Measurements from ENCODE around the gene GPR137. TPM values are rescaled to one million over a fixed set of nuclear protein-coding genes. Genes with fewer than 3 reads are reported as not detected.
A peak's percentile ranks its signal among the peaks of the same experiment; 100 is the strongest.

Gene GPR137
- total and polyA plus RNA-seq, 10 of the 15 experiments (the other 5 are each of a cell fraction or from before 2014, with no cell fraction given): 0.37 to 29.2 (median 13.8) TPM

DNA sequence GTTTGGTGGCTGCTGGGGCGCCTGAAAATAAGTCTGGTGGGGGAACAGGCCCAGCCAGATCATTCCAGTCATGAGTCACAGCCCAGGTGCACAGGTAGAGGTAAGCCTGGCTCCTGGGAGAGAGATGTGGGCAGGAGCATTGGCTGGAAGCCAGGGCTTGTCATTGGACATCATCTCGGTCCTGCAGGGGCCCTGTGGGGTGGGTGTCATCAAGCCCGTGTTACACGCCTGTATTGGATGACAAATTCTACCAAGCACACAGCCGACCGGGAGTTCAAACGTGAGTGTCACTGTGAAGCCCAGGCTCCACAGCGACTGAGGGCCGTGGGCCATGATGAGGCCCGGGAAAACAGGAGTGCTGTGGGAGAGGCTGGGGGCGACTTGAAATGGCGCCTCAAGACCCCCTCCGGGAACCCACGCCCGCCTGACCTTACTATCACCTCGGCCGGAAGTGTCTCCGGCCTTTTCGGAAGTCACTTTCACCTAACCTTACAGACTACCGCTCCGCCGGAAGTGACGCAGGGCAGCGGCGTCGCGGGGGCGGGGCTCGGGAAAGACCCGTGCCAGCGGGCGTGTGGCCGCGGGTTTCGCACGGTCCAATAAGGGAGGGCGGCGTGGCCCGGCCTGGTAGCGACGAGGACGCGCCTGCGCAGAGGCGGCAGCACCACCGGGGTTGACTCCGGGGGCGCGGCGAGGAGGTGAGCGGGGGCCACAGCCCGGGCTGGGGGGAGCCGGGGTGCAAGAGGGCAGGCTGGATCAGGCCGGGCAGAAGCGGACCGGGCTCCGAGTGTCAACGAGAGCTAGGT is 45.0 kb upstream of the GPR137 start, which contains the start of gene FKBP2:
FKBP2 (plus strand) TSS at position 661 of the 806 bp plus-strand sequence. CDS start 1,293 bp downstream, outside the sequence.
- Histone ChIP-seq H3K79me2 (ENCODE audit: control insufficient read depth, insufficient read depth, low read length) (peaks cover 32% of the 10 kb centered on the region), H3K27me3 (replicated peaks in 1 of 2; ENCODE audit: control insufficient read depth in 2 of 2, insufficient read depth in 2 of 2, low read length in 1 of 2) (no peaks in the 10 kb centered on the region), H4K20me1 (ENCODE audit: control insufficient read depth, insufficient read depth) (no peaks in the 10 kb centered on the region), H3K9me3 (replicated peaks; ENCODE audit: control insufficient read depth, insufficient read depth, low read length) (no peaks in the 10 kb centered on the region), H3K27ac (ENCODE audit: control insufficient read depth, insufficient read depth) (peak within 1 kb of the TSS; percentile 92), H3K36me3 (ENCODE audit: control insufficient read depth in 2 of 2, insufficient read depth in 2 of 2, low read length in 1 of 2) (peaks cover 0 to 15% of the 10 kb centered on the region in 2 experiments; a peak in 2 of 4 replicates), H3K4me1 (ENCODE audit: control insufficient read depth, insufficient read depth, low read length) (peaks cover 41% of the 10 kb centered on the region), H3K9ac (ENCODE audit: control insufficient read depth, insufficient read depth, low read length) (peak within 1 kb of the TSS; percentile 87), H2AFZ (ENCODE audit: control insufficient read depth, low read depth, low read length) (peak within 1 kb of the TSS; percentile 82), H3K4me3 (peak within 1 kb of the TSS; percentile 89), H3K4me2 (ENCODE audit: control insufficient read depth, insufficient read depth) (peak within 1 kb of the TSS; percentile 90)
- in situ Hi-C loops (cut with MboI): loop anchor here (25.0 kb wide), 1 partner anchor 1622 kb away; the partner anchor contains the start of genes CFL1, EFEMP2 and MUS81
- POLR2A ChIA-PET: interaction anchor here (0.5 to 7.4 kb wide), 26 partner anchors 9 to 1569 kb away, joined by 3 to 77 read pairs (median 6); partner anchors contain the start of genes BAD, CATSPERZ, DNAJC4 and ESRRA
- BruUV-seq (replicated peaks): TSS peak; percentile 95
- DNase-seq (ENCODE audit: low read depth, low spot score) (peak; percentile 87), FAIRE-seq (peak; percentile 27), ATAC-seq (peak; percentile 70)
- CTCF ChIA-PET: interaction anchor here (0.6 to 6.2 kb wide), 12 partner anchors 10 to 77 kb away, joined by 3 to 31 read pairs (median 4); partner anchors contain the start of genes NUDT22, PLCB3, PRDX5 and TRMT112
- 1% methylated on average over 50 of the region's 58 CpGs for WGBS (ENCODE audit: insufficient coverage, insufficient replicate concordance, low lambda C conversion rate, missing lambda C conversion rate)
- SMC1A ChIA-PET (ENCODE audit: uncharacterized antibody, unreplicated experiment): interaction anchor here (0.9 to 5.0 kb wide), 4 partner anchors 14 to 64 kb away, joined by 3 to 40 read pairs (median 4); partner anchors contain the start of genes FERMT3, NUDT22 and TRPT1
- intact Hi-C loops (cut with micrococcal nuclease; ENCODE audit: unreplicated experiment): loop anchor here (2.0 kb wide), 2 partner anchors 36 to 64 kb away; partner anchors contain the start of gene ESRRA
- RAD21 ChIA-PET (ENCODE audit: unreplicated experiment): interaction anchor here (0.7 to 8.6 kb wide), 11 partner anchors 10 to 77 kb away, joined by 3 to 104 read pairs (median 5); partner anchors contain the start of genes CATSPERZ, FERMT3, NUDT22 and PLCB3
- TF ChIP-seq MEF2A (IDR thresholded peaks at IDR 0.05; ENCODE audit: insufficient read depth, low read depth, low read length) (0 out of 2 replicates have a peak, but pooled peaks have one; percentile 41), NBN (IDR thresholded peaks at IDR 0.05) (0 out of 2 replicates have a peak, but pooled peaks have one; percentile 8), POLR2AphosphoS5 (IDR thresholded peaks at IDR 0.05; ENCODE audit: low read length) (peak; percentile 95), RB1 (IDR thresholded peaks at IDR 0.05; ENCODE audit: borderline replicate concordance) (no peak; the same call in 1 of the 2 replicates), STAT1 (conservative IDR thresholded peaks at IDR 0.05) (0 out of 2 replicates have a peak, but pooled peaks have one; percentile 43), ZSCAN29 (IDR thresholded peaks at IDR 0.05) (no peak), MEF2B (IDR thresholded peaks at IDR 0.05; ENCODE audit: partially characterized antibody, poor library complexity, severe bottlenecking) (peak; percentile 53), HDGF (IDR thresholded peaks at IDR 0.05) (peak; percentile 10; the same call in 1 of the 2 replicates), ZBTB33 (IDR thresholded peaks at IDR 0.05) (no peak), IRF3 (IDR thresholded peaks at IDR 0.05) (no peak)
- TF ChIP-seq, protein P1, sequence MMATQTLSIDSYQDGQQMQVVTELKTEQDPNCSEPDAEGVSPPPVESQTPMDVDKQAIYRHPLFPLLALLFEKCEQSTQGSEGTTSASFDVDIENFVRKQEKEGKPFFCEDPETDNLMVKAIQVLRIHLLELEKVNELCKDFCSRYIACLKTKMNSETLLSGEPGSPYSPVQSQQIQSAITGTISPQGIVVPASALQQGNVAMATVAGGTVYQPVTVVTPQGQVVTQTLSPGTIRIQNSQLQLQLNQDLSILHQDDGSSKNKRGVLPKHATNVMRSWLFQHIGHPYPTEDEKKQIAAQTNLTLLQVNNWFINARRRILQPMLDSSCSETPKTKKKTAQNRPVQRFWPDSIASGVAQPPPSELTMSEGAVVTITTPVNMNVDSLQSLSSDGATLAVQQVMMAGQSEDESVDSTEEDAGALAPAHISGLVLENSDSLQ (IDR thresholded peaks at IDR 0.05): no peak; the same call in 1 of the 2 replicates
- TF ChIP-seq, protein P2, sequence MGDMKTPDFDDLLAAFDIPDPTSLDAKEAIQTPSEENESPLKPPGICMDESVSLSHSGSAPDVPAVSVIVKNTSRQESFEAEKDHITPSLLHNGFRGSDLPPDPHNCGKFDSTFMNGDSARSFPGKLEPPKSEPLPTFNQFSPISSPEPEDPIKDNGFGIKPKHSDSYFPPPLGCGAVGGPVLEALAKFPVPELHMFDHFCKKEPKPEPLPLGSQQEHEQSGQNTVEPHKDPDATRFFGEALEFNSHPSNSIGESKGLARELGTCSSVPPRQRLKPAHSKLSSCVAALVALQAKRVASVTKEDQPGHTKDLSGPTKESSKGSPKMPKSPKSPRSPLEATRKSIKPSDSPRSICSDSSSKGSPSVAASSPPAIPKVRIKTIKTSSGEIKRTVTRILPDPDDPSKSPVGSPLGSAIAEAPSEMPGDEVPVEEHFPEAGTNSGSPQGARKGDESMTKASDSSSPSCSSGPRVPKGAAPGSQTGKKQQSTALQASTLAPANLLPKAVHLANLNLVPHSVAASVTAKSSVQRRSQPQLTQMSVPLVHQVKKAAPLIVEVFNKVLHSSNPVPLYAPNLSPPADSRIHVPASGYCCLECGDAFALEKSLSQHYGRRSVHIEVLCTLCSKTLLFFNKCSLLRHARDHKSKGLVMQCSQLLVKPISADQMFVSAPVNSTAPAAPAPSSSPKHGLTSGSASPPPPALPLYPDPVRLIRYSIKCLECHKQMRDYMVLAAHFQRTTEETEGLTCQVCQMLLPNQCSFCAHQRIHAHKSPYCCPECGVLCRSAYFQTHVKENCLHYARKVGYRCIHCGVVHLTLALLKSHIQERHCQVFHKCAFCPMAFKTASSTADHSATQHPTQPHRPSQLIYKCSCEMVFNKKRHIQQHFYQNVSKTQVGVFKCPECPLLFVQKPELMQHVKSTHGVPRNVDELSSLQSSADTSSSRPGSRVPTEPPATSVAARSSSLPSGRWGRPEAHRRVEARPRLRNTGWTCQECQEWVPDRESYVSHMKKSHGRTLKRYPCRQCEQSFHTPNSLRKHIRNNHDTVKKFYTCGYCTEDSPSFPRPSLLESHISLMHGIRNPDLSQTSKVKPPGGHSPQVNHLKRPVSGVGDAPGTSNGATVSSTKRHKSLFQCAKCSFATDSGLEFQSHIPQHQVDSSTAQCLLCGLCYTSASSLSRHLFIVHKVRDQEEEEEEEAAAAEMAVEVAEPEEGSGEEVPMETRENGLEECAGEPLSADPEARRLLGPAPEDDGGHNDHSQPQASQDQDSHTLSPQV (IDR thresholded peaks at IDR 0.05): no peak
